Loucy (cell line): ENCODE measurements around the gene DIPK1A.
A peak's percentile ranks its signal among the peaks of the same experiment; 100 is the strongest.

ENCODE experiments used
- H2AFZ ChIP-seq: fragments of 200-600 bp; sonication (generic); 2 replicates; pipeline ENCODE4 v1.6.0; 2016; ENCODE audit warnings: antibody characterized with exemption, mild to moderate bottlenecking, low read length, moderate library complexity
- H3F3A ChIP-seq: fragments of 200-600 bp; 2 replicates; pipeline ENCODE4 v1.6.0; 2016; ENCODE audit warnings: antibody characterized with exemption, low read depth, mild to moderate bottlenecking
- H3K27me3 ChIP-seq: fragments of 200-600 bp; sonication (generic); 2 replicates; pipeline ENCODE4 v1.6.1; 2014; ENCODE audit warnings: low read length, mild to moderate bottlenecking; ENCODE audit not compliant: insufficient read depth, poor library complexity, severe bottlenecking
- H3K36me3 ChIP-seq: fragments of 200-600 bp; sonication (generic); 2 replicates; pipeline ENCODE4 v1.6.1; 2016; ENCODE audit warnings: low read length; ENCODE audit not compliant: insufficient read depth
- H3K4me1 ChIP-seq: fragments of 200-600 bp; sonication (generic); 2 replicates; pipeline ENCODE4 v1.5.1; 2014; ENCODE audit warnings: low read length, mild to moderate bottlenecking; ENCODE audit not compliant: insufficient read depth, poor library complexity, severe bottlenecking
- H3K4me2 ChIP-seq: fragments of 200-600 bp; sonication (generic); 2 replicates; pipeline ENCODE4 v1.6.0; 2014; ENCODE audit warnings: antibody characterized with exemption, low read length, low read depth, mild to moderate bottlenecking; ENCODE audit not compliant: poor library complexity, severe bottlenecking
- H3K4me3 ChIP-seq: fragments of 200-600 bp; sonication (generic); 2 replicates; pipeline ENCODE4 v1.5.1; 2014; ENCODE audit warnings: low read length, mild to moderate bottlenecking, mixed read lengths; ENCODE audit not compliant: poor library complexity, severe bottlenecking
- H3K79me2 ChIP-seq: fragments of 200-600 bp; sonication (generic); 2 replicates; pipeline ENCODE4 v1.6.1; 2014; ENCODE audit warnings: low read length; ENCODE audit not compliant: insufficient read depth
- H3K9ac ChIP-seq: fragments of 200-600 bp; sonication (generic); 2 replicates; pipeline ENCODE4 v1.6.0; 2014; ENCODE audit warnings: mild to moderate bottlenecking, low read depth, low read length, moderate library complexity; ENCODE audit not compliant: poor library complexity, severe bottlenecking
- H3K9me2 ChIP-seq: fragments of 200-600 bp; sonication (generic); replicated peaks from 2 replicates; pipeline ENCODE4 v1.6.1; 2016; ENCODE audit warnings: low read depth, low read length, mixed read lengths
- H3K9me3 ChIP-seq: fragments of 200-600 bp; sonication (generic); 2 replicates; pipeline ENCODE4 v1.6.1; 2014; ENCODE audit warnings: mild to moderate bottlenecking, antibody characterized with exemption, low read length, low read depth; ENCODE audit not compliant: insufficient read depth
- H4K20me1 ChIP-seq: fragments of 200-600 bp; sonication (generic); 2 replicates; pipeline ENCODE4 v1.6.0; 2014; ENCODE audit warnings: antibody characterized with exemption, low read length, mild to moderate bottlenecking; ENCODE audit not compliant: insufficient read depth, poor library complexity, severe bottlenecking
- CTCF ChIP-seq: fragments of 200-600 bp; sonication (generic); conservative IDR thresholded peaks from 2 replicates; pipeline ENCODE4 v1.5.1; 2014; ENCODE audit warnings: mild to moderate bottlenecking, antibody characterized with exemption, low read length
- EZH2phosphoT487 ChIP-seq: fragments of 200-600 bp; IDR thresholded peaks from 2 replicates; pipeline ENCODE4 v1.6.1; 2018; ENCODE audit warnings: antibody characterized with exemption, mild to moderate bottlenecking, moderate library complexity, borderline replicate concordance

Gene DIPK1A

GRCh38 chr1:92998821-92999220 is 37.6 kb upstream of the DIPK1A start:
- Histone ChIP-seq H3K27me3 (no peaks in the 10 kb centered on the region), H3K4me3 (no peak overlapping the region), H3K79me2 (no peaks in the 10 kb centered on the region), H2AFZ (no peak overlapping the region), H3F3A (no peaks in the 10 kb centered on the region), H3K9me2 (no peaks in the 10 kb centered on the region), H3K9ac (no peak overlapping the region), H4K20me1 (no peaks in the 10 kb centered on the region), H3K4me2 (no peak overlapping the region), H3K9me3 (no peaks in the 10 kb centered on the region), H3K4me1 (no peaks in the 10 kb centered on the region), H3K36me3 (no peaks in the 10 kb centered on the region)
- TF ChIP-seq CTCF: no peak
- TF ChIP-seq EZH2phosphoT487: no peak

- TF ChIP-seq CTCF (no peak), EZH2phosphoT487 (no peak)
- H3K9me3 ChIP-seq: no peaks in the 10 kb centered on the region
- H4K20me1 ChIP-seq: no peaks in the 10 kb centered on the region
- H3K4me2 ChIP-seq: no peak overlapping the region
- H3K27me3 ChIP-seq: no peaks in the 10 kb centered on the region
- H3K9ac ChIP-seq: no peak overlapping the region
- no peaks in the 10 kb centered on the region for H3K9me2 ChIP-seq
- no peaks in the 10 kb centered on the region for H3K79me2 ChIP-seq
- H3K4me3 ChIP-seq: no peak overlapping the region
- no peaks in the 10 kb centered on the region for H3K36me3 ChIP-seq
- no peak overlapping the region for H2AFZ ChIP-seq
- peaks cover 9% of the 10 kb centered on the region for H3K4me1 ChIP-seq
- no peaks in the 10 kb centered on the region for H3F3A ChIP-seq
Observed at GRCh38 chr1:92995441-92996430, 34.5 kb upstream of the DIPK1A start.

- H4K20me1 ChIP-seq: no peaks in the 10 kb centered on the region
- H3K79me2 ChIP-seq: no peaks in the 10 kb centered on the region
- no peak overlapping the region for H2AFZ ChIP-seq
- H3F3A ChIP-seq: no peaks in the 10 kb centered on the region
- no peak overlapping the region for H3K4me3 ChIP-seq
- H3K4me1 ChIP-seq: peaks cover 15% of the 10 kb centered on the region
- H3K9me3 ChIP-seq: no peaks in the 10 kb centered on the region
- peak; percentile 88 for TF ChIP-seq CTCF
- TF ChIP-seq EZH2phosphoT487: no peak
- H3K9me2 ChIP-seq: no peaks in the 10 kb centered on the region
- H3K36me3 ChIP-seq: no peaks in the 10 kb centered on the region
- no peak overlapping the region for H3K9ac ChIP-seq
- no peak overlapping the region for H3K4me2 ChIP-seq
- H3K27me3 ChIP-seq: no peaks in the 10 kb centered on the region
Observed at GRCh38 chr1:92994105-92994712, 32.9 kb upstream of the DIPK1A start.
